SK-N-SH treated with all-trans-retinoic acid at 6 μM for 48 hours (cell line): ENCODE data around the gene BUB3.

Source experiments
- ISL1 ChIP-seq: fragments of 250-450 bp; sonication (Bioruptor Pico); IDR thresholded peaks from 2 replicates; pipeline ENCODE4 v2.1.2; 2022; ENCODE audit warnings: mild to moderate bottlenecking, moderate library complexity
- PPARA ChIP-seq: fragments of 250-450 bp; sonication (Bioruptor Pico); IDR thresholded peaks from 2 replicates; pipeline ENCODE4 v1.5.0; 2020; ENCODE audit warnings: mild to moderate bottlenecking, borderline replicate concordance
- RARB ChIP-seq: fragments of 250-450 bp; sonication (Bioruptor Pico); IDR thresholded peaks from 2 replicates; pipeline ENCODE4 v1.8.0; 2021; ENCODE audit warnings: mild to moderate bottlenecking, moderate library complexity
- SNAI2 ChIP-seq: fragments of 250-450 bp; sonication (Bioruptor Pico); IDR thresholded peaks from 2 replicates; pipeline ENCODE4 v1.5.0; 2020; ENCODE audit warnings: mild to moderate bottlenecking, moderate library complexity
- ZFP30 ChIP-seq: fragments of 450-650 bp; formaldehyde crosslinking; IDR thresholded peaks from 2 replicates; pipeline ENCODE4 v1.5.0; 2022; ENCODE audit warnings: mild to moderate bottlenecking, moderate library complexity
- TF ChIP-seq, protein P1 (sequence below): fragments of 250-450 bp; sonication (Bioruptor Pico); IDR thresholded peaks from 2 replicates; pipeline ENCODE4 v1.8.0; 2020; ENCODE audit warnings: mild to moderate bottlenecking, moderate library complexity, borderline replicate concordance
- TF ChIP-seq, protein P2 (sequence below): fragments of 250-450 bp; sonication (Bioruptor Pico); IDR thresholded peaks from 2 replicates; pipeline ENCODE4 v1.8.0; 2021; ENCODE audit warnings: low read depth, mild to moderate bottlenecking, moderate library complexity, borderline replicate concordance

DNA sequence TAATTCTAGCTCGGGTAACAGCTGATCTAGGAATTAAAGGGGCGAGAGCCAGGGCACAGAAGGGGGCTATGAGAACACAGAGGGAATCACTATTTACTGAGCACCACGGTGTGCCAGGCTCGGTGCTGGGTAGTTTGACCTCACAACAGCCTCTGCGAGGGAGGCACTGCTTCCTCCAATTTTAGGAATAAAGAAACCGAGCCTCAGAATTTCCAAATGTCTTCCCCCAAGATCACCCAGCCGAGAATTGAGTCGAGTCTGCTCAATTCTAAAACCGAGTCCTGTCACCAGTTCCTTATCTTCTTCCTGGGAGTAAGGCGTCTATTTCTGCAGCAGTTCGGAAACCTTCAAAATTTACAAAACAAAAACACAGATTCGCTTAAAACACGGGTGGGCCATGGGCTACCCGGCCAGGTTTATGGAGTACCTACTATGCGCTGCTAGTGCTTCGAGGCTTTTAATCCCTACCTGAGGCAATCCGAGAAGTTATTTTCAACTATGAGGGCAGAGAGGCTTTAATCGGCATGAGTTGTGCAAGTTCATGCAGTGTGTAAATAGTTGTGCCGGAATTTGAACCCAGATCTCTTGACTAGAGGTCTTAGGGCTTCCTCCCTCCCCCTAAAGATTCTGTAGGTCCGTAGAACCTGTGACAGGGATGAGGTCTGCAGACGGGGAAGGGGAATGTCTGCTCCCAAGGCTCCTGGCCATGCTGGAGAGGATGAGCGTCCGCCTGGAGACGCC, 7.1 kb upstream of the BUB3 start:
- no peak for TF ChIP-seq PPARA (CRISPR knock-in tag)
- TF ChIP-seq, protein P1, sequence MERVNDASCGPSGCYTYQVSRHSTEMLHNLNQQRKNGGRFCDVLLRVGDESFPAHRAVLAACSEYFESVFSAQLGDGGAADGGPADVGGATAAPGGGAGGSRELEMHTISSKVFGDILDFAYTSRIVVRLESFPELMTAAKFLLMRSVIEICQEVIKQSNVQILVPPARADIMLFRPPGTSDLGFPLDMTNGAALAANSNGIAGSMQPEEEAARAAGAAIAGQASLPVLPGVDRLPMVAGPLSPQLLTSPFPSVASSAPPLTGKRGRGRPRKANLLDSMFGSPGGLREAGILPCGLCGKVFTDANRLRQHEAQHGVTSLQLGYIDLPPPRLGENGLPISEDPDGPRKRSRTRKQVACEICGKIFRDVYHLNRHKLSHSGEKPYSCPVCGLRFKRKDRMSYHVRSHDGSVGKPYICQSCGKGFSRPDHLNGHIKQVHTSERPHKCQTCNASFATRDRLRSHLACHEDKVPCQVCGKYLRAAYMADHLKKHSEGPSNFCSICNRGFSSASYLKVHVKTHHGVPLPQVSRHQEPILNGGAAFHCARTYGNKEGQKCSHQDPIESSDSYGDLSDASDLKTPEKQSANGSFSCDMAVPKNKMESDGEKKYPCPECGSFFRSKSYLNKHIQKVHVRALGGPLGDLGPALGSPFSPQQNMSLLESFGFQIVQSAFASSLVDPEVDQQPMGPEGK (CRISPR knock-in tag): no peak
- no peak for TF ChIP-seq ISL1 (CRISPR knock-in tag)
- TF ChIP-seq ZFP30 (CRISPR knock-in tag): no peak
- TF ChIP-seq, protein P2, sequence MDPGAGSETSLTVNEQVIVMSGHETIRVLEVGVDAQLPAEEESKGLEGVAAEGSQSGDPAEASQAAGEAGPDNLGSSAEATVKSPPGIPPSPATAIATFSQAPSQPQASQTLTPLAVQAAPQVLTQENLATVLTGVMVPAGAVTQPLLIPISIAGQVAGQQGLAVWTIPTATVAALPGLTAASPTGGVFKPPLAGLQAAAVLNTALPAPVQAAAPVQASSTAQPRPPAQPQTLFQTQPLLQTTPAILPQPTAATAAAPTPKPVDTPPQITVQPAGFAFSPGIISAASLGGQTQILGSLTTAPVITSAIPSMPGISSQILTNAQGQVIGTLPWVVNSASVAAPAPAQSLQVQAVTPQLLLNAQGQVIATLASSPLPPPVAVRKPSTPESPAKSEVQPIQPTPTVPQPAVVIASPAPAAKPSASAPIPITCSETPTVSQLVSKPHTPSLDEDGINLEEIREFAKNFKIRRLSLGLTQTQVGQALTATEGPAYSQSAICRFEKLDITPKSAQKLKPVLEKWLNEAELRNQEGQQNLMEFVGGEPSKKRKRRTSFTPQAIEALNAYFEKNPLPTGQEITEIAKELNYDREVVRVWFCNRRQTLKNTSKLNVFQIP (CRISPR knock-in tag): no peak
- TF ChIP-seq RARB (CRISPR knock-in tag): no peak
- no peak for TF ChIP-seq SNAI2 (CRISPR knock-in tag)
